Right forelimb (tissue), 1 donor: Measurements from ENCODE around the gene WFDC10A.
"Not testable (repeated sequence)": the region's sequence is repeated elsewhere in the genome, so short reads cannot be mapped to it uniquely, and the experiment has no call there.

Experiments used
- DNase-seq: peaks from one replicate; pipeline ENCODE4 v3.0.0-alpha.2; 2018

Gene WFDC10A

GRCh38 chr20:45629496-45630100, at the start of gene WFDC10A:
WFDC10A (plus strand) TSS chr20:45629739; CDS start chr20:45629814, 75 bp downstream.
- no peak for DNase-seq

- no peak for DNase-seq
Measured at GRCh38 chr20:45581702-45582101, 47.8 kb upstream of the WFDC10A start.

- no peak for DNase-seq
Measured at GRCh38 chr20:45583502-45583901, 46.0 kb upstream of the WFDC10A start.

- not testable (repeated sequence) for DNase-seq
Measured at GRCh38 chr20:45584294-45584693, 45.2 kb upstream of the WFDC10A start.

GRCh38 chr20:45585986-45586385, 43.6 kb upstream of the WFDC10A start:
- DNase-seq, result not testable (repeated sequence)

- DNase-seq, result no peak
Measured at GRCh38 chr20:45588800-45589199, 40.7 kb upstream of the WFDC10A start.

GRCh38 chr20:45589725-45590124, 39.8 kb upstream of the WFDC10A start:
- DNase-seq, result no peak

- no peak for DNase-seq
Measured at GRCh38 chr20:45592574-45593189, 36.9 kb upstream of the WFDC10A start.

GRCh38 chr20:45593498-45593897, 36.0 kb upstream of the WFDC10A start:
- no peak for DNase-seq

- no peak for DNase-seq
Measured at GRCh38 chr20:45595235-45595634, 34.3 kb upstream of the WFDC10A start.

- no peak for DNase-seq
Measured at GRCh38 chr20:45607810-45608209, 21.7 kb upstream of the WFDC10A start.

GRCh38 chr20:45611054-45611453, 18.5 kb upstream of the WFDC10A start:
- DNase-seq, result no peak

GRCh38 chr20:45612314-45612713, 17.2 kb upstream of the WFDC10A start:
- DNase-seq, result no peak

GRCh38 chr20:45617591-45617990, 11.9 kb upstream of the WFDC10A start:
- DNase-seq, result no peak

- no peak for DNase-seq
Measured at GRCh38 chr20:45621593-45621992, 7.9 kb upstream of the WFDC10A start.

- DNase-seq, result no peak
Measured at GRCh38 chr20:45626540-45626939, 3.0 kb upstream of the WFDC10A start.

- DNase-seq, result no peak
Measured at GRCh38 chr20:45630371-45630770, 832 bp downstream of the WFDC10A start.

GRCh38 chr20:45631184-45631583, 1.6 kb downstream of the WFDC10A start, which contains the start of gene WFDC9:
WFDC9 (minus strand) TSS chr20:45631284; CDS start chr20:45610181, 21,103 bp downstream.
- DNase-seq, result no peak

- DNase-seq, result no peak
Measured at GRCh38 chr20:45636513-45636912, 7.0 kb downstream of the WFDC10A start.

GRCh38 chr20:45639687-45640086, 10.1 kb downstream of the WFDC10A start:
- DNase-seq, result no peak

GRCh38 chr20:45641076-45641475, 11.5 kb downstream of the WFDC10A start:
- DNase-seq, result not testable (repeated sequence)

GRCh38 chr20:45645869-45646268, 16.3 kb downstream of the WFDC10A start:
- not testable (repeated sequence) for DNase-seq

GRCh38 chr20:45646875-45647274, 17.3 kb downstream of the WFDC10A start:
- no peak for DNase-seq

GRCh38 chr20:45647441-45648050, 18.0 kb downstream of the WFDC10A start:
- no peak for DNase-seq
